Hypothalamus (tissue), 51 donors: ENCODE data around the gene TMEM95.
"Not testable (repeated sequence)": the region's sequence is repeated elsewhere in the genome, so short reads cannot be mapped to it uniquely, and the experiment has no call there.

Source experiments
- DNase-seq, 51 donors: peaks; one replicate each; lab custom pipeline; 2025; lab: John Stamatoyannopoulos, UW

Gene TMEM95

DNA sequence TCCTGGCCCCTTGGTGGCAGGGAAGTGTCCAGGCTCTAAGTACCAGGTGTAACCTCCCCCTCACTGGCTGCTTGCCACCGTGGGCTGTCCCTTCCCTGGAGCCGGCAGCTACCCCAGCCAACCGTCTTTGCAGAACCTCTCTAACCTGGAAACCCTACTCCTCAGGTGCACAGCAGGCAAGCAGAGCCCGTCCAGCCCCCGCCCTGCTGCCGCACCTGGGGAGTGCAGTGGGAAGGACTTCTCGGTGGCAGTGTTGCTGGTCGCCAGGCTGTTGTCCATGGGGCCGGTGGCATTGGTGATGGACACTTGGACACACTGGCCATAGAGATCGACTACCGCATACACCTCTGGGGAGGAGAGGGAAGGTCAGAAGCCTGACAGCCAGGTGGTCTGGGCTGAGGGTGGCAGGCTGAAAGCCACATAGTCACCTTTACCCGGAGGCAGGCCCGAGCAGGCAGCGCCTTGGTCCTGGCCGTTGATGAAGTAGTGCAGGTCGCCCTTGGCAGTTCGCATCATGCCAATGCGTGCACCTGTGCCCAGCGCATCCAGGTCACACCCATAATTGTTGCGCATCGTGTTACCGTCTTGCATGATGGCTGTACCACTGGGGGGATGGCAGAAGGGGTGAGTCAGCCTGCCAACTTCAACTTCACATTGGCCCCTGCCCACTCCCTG is 32.3 kb upstream of the TMEM95 start:
- DNase-seq = no peak

DNA sequence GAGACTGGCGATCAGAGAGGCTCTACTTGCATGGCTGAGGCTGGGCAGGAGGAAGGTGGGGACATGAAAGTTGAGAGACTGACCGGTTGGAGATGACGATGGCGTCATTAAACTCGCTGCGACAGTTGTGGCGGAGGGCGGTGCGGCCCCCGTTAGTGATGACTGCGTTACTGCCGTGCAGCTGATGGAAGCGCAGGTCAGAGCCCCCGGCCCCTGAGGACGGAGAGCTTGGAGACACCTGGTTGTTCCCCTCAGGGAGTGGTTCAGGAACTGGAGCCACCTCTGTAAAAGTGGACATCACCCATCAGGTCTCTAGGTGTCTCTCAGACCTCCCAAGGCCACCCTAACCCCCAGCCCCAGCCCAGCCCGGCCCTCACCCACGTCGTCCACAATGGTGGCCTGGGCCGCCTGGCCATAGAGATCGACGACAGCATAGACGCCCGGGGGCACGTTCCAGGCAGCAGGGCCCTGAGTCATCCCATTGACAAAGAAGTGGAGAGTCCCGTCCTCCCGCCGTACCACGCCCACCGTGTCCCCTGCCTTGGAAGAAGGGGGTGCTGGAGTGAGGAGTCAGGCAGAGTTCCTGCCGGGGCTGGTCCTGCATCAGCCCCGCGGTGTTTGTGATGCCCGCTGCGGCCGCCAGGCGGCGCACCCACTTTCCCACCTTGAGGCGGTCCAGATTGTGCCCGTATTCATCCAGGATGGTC is 31.1 kb upstream of the TMEM95 start:
- peak in 8 of 51 donors; percentile 4 to 47 (median 15) for DNase-seq

DNA sequence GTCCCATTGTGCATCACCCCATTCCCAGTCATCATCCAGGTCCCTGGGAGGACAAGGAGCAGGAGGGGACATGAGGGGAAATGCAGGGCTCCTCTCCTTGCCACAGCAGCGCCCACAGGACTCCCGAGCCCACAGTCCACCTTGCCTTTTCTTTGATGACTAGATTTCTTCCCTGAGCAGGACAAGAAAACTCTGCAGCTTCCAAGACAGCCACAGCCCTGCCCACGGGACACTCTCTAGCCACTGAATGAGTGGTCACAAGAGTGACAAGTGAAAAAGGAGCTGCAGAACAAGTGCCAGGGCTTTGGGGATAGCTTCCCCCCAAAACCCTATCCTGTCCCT is 30.5 kb upstream of the TMEM95 start:
- no peak for DNase-seq

DNA sequence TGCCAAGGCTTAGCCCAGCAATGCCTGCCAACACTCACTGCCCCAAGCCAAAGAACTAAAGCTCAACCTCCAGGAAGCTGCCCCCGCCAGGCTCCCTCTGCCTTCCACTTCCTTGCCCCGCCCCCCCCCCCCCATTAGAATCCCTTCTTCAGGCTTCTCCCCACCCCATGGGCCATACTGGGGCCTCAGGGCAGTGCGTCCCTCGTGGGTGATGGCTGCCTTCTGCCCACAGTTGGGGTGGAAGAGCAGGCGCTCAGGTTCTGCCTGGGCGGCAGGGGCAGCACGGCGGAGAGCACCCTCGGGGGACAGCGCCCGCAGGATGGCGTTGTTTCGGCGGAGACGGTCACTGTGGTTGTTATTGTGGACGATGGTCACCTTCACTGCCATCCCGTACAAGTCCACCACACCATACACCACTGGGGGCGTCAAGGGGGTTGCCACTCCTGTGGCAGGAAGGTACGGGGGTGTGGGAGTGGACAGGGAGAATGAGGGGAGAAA is 29.9 kb upstream of the TMEM95 start:
- no peak for DNase-seq

- no peak for DNase-seq
Observed at GRCh38 chr17:7326186-7326585, 28.8 kb upstream of the TMEM95 start.

- DNase-seq = no peak
Observed at GRCh38 chr17:7327056-7327455, 27.9 kb upstream of the TMEM95 start.

- DNase-seq = no peak
Observed at GRCh38 chr17:7327501-7327900, 27.5 kb upstream of the TMEM95 start.

GRCh38 chr17:7328009-7328408 is 26.9 kb upstream of the TMEM95 start:
- DNase-seq = no peak

GRCh38 chr17:7328840-7329373 is 26.0 kb upstream of the TMEM95 start, which contains the start of gene NEURL4:
NEURL4 (minus strand) TSS chr17:7329335; CDS start chr17:7329312, 23 bp downstream.
- DNase-seq = peak in 3 of 51 donors; percentile 40 to 67 (median 53)

GRCh38 chr17:7329374-7329996 is 25.5 kb upstream of the TMEM95 start:
- DNase-seq = peak; percentile 85 to 100 (median 96)

GRCh38 chr17:7329997-7330637 is 24.8 kb upstream of the TMEM95 start:
- DNase-seq = peak in 43 of 51 donors; percentile 52 to 89 (median 74)

DNA sequence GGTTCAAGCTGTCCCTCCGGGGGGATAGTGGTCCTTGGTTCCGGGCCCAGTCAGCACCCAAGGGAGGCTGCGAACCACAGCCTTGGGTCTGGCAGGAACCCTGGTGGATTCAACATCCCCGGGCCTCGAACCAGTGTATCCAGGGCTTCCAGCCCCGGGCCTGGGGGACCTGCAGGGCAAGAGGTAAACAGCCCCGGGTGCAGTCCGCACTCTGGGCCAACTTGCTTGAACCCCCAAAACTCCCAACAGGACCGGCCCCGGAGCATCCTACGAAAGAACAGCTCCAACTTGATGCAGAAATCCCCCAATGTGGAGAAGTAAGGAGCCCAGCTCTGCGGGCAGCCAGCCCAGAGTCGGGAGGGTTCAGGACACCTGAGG is 24.3 kb upstream of the TMEM95 start:
- DNase-seq = no peak

- no peak for DNase-seq
Observed at GRCh38 chr17:7332111-7332510, 22.8 kb upstream of the TMEM95 start.

GRCh38 chr17:7332600-7333069 is 22.3 kb upstream of the TMEM95 start:
- DNase-seq = not testable (repeated sequence)

- no peak for DNase-seq
Observed at GRCh38 chr17:7334938-7335538, 19.9 kb upstream of the TMEM95 start.

DNA sequence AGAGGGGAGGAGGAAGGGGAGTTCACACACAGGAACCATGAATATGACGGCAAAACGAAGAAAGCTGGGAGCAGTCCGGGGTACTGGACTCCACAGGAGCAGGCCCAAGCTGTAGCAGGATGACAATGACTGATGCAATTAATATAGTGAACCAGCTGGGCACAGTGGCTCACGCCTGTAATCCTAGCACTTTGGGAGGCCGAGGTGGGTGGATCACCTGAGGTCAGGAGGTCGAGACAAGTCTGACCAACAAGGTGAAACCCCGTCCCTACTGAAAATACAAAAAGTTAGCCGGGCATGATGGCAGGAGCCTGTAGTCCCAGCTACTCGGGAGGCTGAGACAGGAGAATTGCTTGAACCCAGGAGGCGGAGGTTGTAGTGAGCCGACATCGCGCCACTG is 19.2 kb upstream of the TMEM95 start:
- DNase-seq = not testable (repeated sequence)

- no peak for DNase-seq
Observed at GRCh38 chr17:7336240-7337175, 18.4 kb upstream of the TMEM95 start, which contains the start of gene ACAP1. ACAP1 (plus strand) TSS chr17:7336529; CDS start chr17:7336735, 206 bp downstream.

DNA sequence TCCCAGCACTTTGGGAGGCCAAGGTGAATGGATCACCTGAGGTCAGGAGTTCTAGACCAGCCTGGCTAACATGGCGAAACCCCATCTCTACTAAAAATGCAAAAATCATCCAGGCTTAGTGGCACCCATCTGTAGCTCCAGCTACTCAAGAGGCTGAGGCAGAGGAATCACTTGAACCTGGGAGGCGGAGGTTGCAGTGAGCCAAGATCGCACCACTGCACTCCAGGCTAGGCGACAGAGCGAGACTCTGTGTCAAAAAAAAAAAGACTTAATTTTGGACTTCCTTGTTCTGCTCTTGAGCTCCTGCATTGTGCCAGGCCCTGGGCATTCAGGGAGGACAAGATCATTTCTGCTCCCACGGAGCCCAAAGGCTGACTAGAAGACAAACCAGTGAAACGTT is 17.4 kb upstream of the TMEM95 start:
- not testable (repeated sequence) for DNase-seq

DNA sequence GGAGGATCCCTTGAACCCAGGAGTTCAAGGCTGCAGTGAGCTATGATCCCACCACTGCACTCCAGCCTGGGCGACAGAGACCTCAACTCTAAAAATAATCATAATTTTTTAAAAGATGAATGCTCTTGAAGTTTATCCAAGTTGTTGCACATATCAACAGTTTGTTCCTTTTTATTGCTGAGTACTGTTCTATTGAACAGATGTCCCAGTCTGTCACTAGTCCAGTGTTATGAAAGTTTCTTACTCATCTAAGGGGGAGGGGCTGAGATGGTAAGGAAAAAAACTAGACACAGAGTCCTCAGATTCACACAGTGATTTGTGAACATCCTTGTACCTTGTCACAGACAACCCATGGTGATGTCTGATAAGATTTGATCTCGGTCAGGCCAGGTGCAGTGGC is 14.8 kb upstream of the TMEM95 start:
- DNase-seq = no peak
